Fibroblast of skin of back (primary cell): ENCODE data around the gene CASP8AP2.
"Not testable (repeated sequence)": the region's sequence is repeated elsewhere in the genome, so short reads cannot be mapped to it uniquely, and the experiment has no call there.

Experiments used
- DNase-seq: peaks from one replicate; pipeline ENCODE4 v3.0.0-alpha.2; 2013

CASP8AP2 gene

GRCh38 chr6:89888871-89889270, 59.2 kb downstream of the CASP8AP2 start:
- no peak for DNase-seq

- not testable (repeated sequence) for DNase-seq
Observed at GRCh38 chr6:89890845-89891528, 61.3 kb downstream of the CASP8AP2 start.

- DNase-seq = not testable (repeated sequence)
Observed at GRCh38 chr6:89892577-89892976, 62.9 kb downstream of the CASP8AP2 start.

- no peak for DNase-seq
Observed at GRCh38 chr6:89894169-89894568, 64.5 kb downstream of the CASP8AP2 start, which contains the start of gene GJA10. GJA10 (plus strand) TSS chr6:89894469; CDS start chr6:89894469, 0 bp downstream.

- DNase-seq = peak; percentile 68
Observed at GRCh38 chr6:89895276-89895874, 65.7 kb downstream of the CASP8AP2 start.

GRCh38 chr6:89910001-89910901, 80.6 kb downstream of the CASP8AP2 start:
- not testable (repeated sequence) for DNase-seq

GRCh38 chr6:89910902-89911240, 81.2 kb downstream of the CASP8AP2 start:
- no peak for DNase-seq

GRCh38 chr6:89916136-89916920, 86.6 kb downstream of the CASP8AP2 start:
- no peak for DNase-seq

- DNase-seq = no peak
Observed at GRCh38 chr6:89917216-89917615, 87.5 kb downstream of the CASP8AP2 start.

GRCh38 chr6:89917801-89918366, 88.2 kb downstream of the CASP8AP2 start:
- no peak for DNase-seq
